Ishikawa (cell line): ENCODE results near the gene MAP2K1.

Experiments used
- CEBPB ChIP-seq: IDR thresholded peaks from 2 replicates; pipeline ENCODE4 v1.6.1; 2012
- CREB1 ChIP-seq: IDR thresholded peaks from 2 replicates; pipeline ENCODE4 v1.6.1; 2012; ENCODE audit warnings: low read depth
- EGR1 ChIP-seq: IDR thresholded peaks from 2 replicates; pipeline ENCODE4 v1.6.1; 2012
- EP300 ChIP-seq: IDR thresholded peaks from 2 replicates; pipeline ENCODE4 v1.6.1; 2012; ENCODE audit warnings: borderline replicate concordance
- FOXM1 ChIP-seq: IDR thresholded peaks from 2 replicates; pipeline ENCODE4 v1.6.1; 2012; ENCODE audit warnings: low read depth, borderline replicate concordance
- NFIC ChIP-seq: IDR thresholded peaks from 2 replicates; pipeline ENCODE4 v1.6.1; 2012
- RAD21 ChIP-seq: IDR thresholded peaks from 2 replicates; pipeline ENCODE4 v1.6.1; 2012; ENCODE audit warnings: low read depth
- TAF1 ChIP-seq: IDR thresholded peaks from 2 replicates; pipeline ENCODE4 v1.6.1; 2012; ENCODE audit warnings: low read depth, mild to moderate bottlenecking
- TCF12 ChIP-seq: IDR thresholded peaks from 2 replicates; pipeline ENCODE4 v1.6.1; 2012; ENCODE audit warnings: low read depth
- TEAD4 ChIP-seq: IDR thresholded peaks from 2 replicates; pipeline ENCODE4 v1.6.1; 2012
- YY1 ChIP-seq: IDR thresholded peaks from 2 replicates; pipeline ENCODE4 v1.6.1; 2012; ENCODE audit warnings: low read depth
- ZBTB7A ChIP-seq: IDR thresholded peaks from 2 replicates; pipeline ENCODE4 v1.6.1; 2012; ENCODE audit warnings: low read depth
- TF ChIP-seq, protein P1 (sequence below): IDR thresholded peaks from 2 replicates; pipeline ENCODE4 v1.6.1; 2012; ENCODE audit warnings: low read depth, mild to moderate bottlenecking
- TF ChIP-seq, protein P2 (sequence below): IDR thresholded peaks from 2 replicates; pipeline ENCODE4 v1.6.1; 2012
- TF ChIP-seq, protein P3 (sequence below): IDR thresholded peaks from 2 replicates; pipeline ENCODE4 v1.6.1; 2012

MAP2K1 gene

DNA sequence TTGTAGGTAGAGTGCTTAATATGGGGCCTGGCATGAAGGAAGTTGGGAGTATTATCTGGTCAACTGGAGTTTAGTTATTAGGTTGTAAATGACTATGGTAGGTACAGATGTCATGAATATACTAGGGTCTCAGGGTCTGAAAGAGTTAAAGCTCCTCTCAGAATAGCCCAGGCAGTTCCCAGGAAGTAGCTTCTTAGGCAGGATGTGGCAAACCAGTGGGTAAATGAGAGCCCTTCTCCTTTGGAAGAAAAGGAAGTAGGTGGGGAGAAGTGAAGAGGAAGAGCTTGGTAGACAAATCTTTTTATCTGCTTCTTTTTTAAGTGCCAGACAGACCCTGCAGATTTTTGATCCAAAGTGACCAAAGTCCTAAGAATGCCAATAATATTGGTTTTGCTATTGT lies 24.5 kb downstream of the MAP2K1 start:
- TF ChIP-seq CREB1 (no peak), TAF1 (no peak), NFIC (no peak), TCF12 (no peak), YY1 (no peak), RAD21 (no peak), ZBTB7A (no peak), TEAD4 (no peak)
- TF ChIP-seq, protein P1, sequence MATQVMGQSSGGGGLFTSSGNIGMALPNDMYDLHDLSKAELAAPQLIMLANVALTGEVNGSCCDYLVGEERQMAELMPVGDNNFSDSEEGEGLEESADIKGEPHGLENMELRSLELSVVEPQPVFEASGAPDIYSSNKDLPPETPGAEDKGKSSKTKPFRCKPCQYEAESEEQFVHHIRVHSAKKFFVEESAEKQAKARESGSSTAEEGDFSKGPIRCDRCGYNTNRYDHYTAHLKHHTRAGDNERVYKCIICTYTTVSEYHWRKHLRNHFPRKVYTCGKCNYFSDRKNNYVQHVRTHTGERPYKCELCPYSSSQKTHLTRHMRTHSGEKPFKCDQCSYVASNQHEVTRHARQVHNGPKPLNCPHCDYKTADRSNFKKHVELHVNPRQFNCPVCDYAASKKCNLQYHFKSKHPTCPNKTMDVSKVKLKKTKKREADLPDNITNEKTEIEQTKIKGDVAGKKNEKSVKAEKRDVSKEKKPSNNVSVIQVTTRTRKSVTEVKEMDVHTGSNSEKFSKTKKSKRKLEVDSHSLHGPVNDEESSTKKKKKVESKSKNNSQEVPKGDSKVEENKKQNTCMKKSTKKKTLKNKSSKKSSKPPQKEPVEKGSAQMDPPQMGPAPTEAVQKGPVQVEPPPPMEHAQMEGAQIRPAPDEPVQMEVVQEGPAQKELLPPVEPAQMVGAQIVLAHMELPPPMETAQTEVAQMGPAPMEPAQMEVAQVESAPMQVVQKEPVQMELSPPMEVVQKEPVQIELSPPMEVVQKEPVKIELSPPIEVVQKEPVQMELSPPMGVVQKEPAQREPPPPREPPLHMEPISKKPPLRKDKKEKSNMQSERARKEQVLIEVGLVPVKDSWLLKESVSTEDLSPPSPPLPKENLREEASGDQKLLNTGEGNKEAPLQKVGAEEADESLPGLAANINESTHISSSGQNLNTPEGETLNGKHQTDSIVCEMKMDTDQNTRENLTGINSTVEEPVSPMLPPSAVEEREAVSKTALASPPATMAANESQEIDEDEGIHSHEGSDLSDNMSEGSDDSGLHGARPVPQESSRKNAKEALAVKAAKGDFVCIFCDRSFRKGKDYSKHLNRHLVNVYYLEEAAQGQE: no peak
- TF ChIP-seq, protein P2, sequence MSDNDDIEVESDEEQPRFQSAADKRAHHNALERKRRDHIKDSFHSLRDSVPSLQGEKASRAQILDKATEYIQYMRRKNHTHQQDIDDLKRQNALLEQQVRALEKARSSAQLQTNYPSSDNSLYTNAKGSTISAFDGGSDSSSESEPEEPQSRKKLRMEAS: no peak
- TF ChIP-seq, protein P3, sequence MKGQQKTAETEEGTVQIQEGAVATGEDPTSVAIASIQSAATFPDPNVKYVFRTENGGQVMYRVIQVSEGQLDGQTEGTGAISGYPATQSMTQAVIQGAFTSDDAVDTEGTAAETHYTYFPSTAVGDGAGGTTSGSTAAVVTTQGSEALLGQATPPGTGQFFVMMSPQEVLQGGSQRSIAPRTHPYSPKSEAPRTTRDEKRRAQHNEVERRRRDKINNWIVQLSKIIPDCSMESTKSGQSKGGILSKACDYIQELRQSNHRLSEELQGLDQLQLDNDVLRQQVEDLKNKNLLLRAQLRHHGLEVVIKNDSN: no peak

DNA sequence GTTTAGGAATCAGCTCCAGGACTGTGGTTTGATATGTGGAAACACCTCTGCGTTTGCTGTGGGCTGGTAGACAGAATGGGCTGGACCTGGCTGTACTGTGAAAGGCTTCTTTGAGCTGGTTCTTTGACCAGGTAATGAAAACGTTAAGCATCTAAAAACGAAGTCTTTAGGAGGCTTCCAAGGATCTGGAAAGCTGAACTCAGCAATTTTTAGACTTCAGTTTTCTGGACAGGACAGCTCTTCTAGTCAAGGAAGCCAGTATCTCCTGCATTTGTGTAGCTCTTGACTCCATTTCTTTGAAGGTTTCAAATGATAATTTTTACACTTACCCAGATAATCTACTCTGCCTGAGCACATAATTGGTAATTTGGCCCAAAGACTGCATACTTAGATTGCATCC lies 25.5 kb downstream of the MAP2K1 start:
- TF ChIP-seq YY1 (no peak), FOXM1 (no peak), EP300 (no peak), RAD21 (no peak), TCF12 (no peak), TEAD4 (no peak), NFIC (no peak), CEBPB (no peak), EGR1 (no peak), ZBTB7A (no peak), CREB1 (no peak), TAF1 (no peak)
- TF ChIP-seq, protein P2: no peak
- TF ChIP-seq, protein P1: no peak
- TF ChIP-seq, protein P3: no peak

DNA sequence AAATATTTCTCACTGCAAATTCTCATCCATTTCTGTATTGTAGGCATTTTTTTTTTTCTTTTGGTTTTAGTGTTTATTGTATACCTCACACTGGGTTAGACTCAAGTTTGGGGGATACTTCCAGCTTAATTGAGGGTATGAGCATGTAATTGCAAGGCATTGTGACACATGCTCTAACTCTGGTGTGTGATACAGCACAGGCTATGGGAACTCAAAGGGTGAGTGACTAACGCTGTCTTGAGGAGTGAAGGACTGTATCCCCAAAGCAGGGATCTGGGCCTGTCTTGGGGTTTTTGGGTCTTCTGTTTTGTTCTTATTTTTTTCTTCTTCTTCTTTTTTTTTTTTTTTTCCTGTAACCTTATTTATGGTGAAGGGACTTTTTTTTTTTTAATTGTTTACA lies 26.9 kb downstream of the MAP2K1 start:
- TF ChIP-seq TCF12: no peak

DNA sequence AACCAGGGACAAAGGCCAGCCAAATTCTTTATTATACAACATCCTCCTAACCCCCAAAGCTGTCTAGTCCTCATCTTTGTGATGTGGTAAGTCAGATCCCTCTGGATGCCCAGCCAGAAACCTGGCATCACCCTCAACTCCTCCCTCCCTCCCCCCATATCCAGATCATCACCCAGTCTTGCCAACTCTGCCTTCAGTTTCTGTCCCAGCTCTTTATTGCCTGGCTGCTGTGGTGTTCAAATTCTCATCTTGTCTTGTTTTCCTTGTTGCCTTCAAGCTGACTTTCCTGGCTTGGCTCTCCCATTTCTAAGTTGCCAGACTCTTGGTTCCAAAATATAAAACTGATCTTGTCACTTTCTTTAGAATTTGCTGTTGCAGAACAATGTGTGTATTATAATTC lies 28.6 kb downstream of the MAP2K1 start:
- no peak for TF ChIP-seq EGR1
- no peak for TF ChIP-seq YY1
- TF ChIP-seq, protein P3: no peak
- no peak for TF ChIP-seq RAD21
- no peak for TF ChIP-seq CREB1
- no peak for TF ChIP-seq ZBTB7A
- TF ChIP-seq TCF12: no peak
- TF ChIP-seq, protein P1: no peak
- no peak for TF ChIP-seq NFIC
- TF ChIP-seq TAF1: no peak
- TF ChIP-seq, protein P2: no peak
- TF ChIP-seq EP300: no peak
- TF ChIP-seq CEBPB: no peak
- no peak for TF ChIP-seq TEAD4
- no peak for TF ChIP-seq FOXM1
